ENCODE results near the gene SPEF1. TPM values are rescaled to one million over a fixed set of nuclear protein-coding genes. Genes with fewer than 3 reads are reported as not detected.

Gene SPEF1
- total RNA-seq, 1 donor: under 0.01 TPM

- H3K9me3 ChIP-seq (ENCODE audit: low read depth, low read length): no peaks in the 10 kb centered on the region
- H3K27ac ChIP-seq (ENCODE audit: low read depth, low read length): no peak overlapping the region
- H3K27me3 ChIP-seq (ENCODE audit: insufficient read depth, low read length): no peaks in the 10 kb centered on the region
- peaks cover 34% of the 10 kb centered on the region for H3K4me1 ChIP-seq (ENCODE audit: insufficient read depth, low read length)
- peak overlapping the region; percentile 88 for H3K4me3 ChIP-seq (ENCODE audit: insufficient read depth, low read length)
- peak overlapping the region; percentile 88 for H2AFZ ChIP-seq (ENCODE audit: low read length)
- peak; percentile 29 for DNase-seq (ENCODE audit: insufficient read length, low spot score, missing footprints)
- H4K20me1 ChIP-seq (ENCODE audit: insufficient read depth, low read length): no peaks in the 10 kb centered on the region
- H3K36me3 ChIP-seq (ENCODE audit: insufficient read depth, low read length): peaks cover 2% of the 10 kb centered on the region
- H3K79me2 ChIP-seq (ENCODE audit: insufficient read depth, low read length): peaks cover 24% of the 10 kb centered on the region
- H3K4me2 ChIP-seq (ENCODE audit: insufficient read depth, low read length): peak overlapping the region; percentile 95
- no peak for TF ChIP-seq CTCF (IDR thresholded peaks at IDR 0.05; ENCODE audit: extremely low read depth, low read depth, low read length)
Measured at GRCh38 chr20:3766422-3767109, 14.7 kb downstream of the SPEF1 start.

GRCh38 chr20:3765171-3765882 is 15.9 kb downstream of the SPEF1 start:
- H3K27ac ChIP-seq (ENCODE audit: low read depth, low read length): no peak overlapping the region
- no peak overlapping the region for H3K4me2 ChIP-seq (ENCODE audit: insufficient read depth, low read length)
- H3K79me2 ChIP-seq (ENCODE audit: insufficient read depth, low read length): peaks cover 24% of the 10 kb centered on the region
- DNase-seq (ENCODE audit: insufficient read length, low spot score, missing footprints): peak; percentile 36
- no peaks in the 10 kb centered on the region for H4K20me1 ChIP-seq (ENCODE audit: insufficient read depth, low read length)
- no peak for TF ChIP-seq CTCF (IDR thresholded peaks at IDR 0.05; ENCODE audit: extremely low read depth, low read depth, low read length)
- H3K4me1 ChIP-seq (ENCODE audit: insufficient read depth, low read length): peaks cover 34% of the 10 kb centered on the region
- H3K36me3 ChIP-seq (ENCODE audit: insufficient read depth, low read length): peaks cover 4% of the 10 kb centered on the region
- no peak overlapping the region for H3K4me3 ChIP-seq (ENCODE audit: insufficient read depth, low read length)
- no peak overlapping the region for H2AFZ ChIP-seq (ENCODE audit: low read length)
- no peaks in the 10 kb centered on the region for H3K9me3 ChIP-seq (ENCODE audit: low read depth, low read length)
- no peaks in the 10 kb centered on the region for H3K27me3 ChIP-seq (ENCODE audit: insufficient read depth, low read length)

- Histone ChIP-seq H3K4me3 (ENCODE audit: insufficient read depth, low read length) (no peak overlapping the region), H3K27me3 (ENCODE audit: insufficient read depth, low read length) (no peaks in the 10 kb centered on the region), H3K27ac (ENCODE audit: low read depth, low read length) (no peak overlapping the region), H3K36me3 (ENCODE audit: insufficient read depth, low read length) (peaks cover 4% of the 10 kb centered on the region), H3K4me2 (ENCODE audit: insufficient read depth, low read length) (no peak overlapping the region), H4K20me1 (ENCODE audit: insufficient read depth, low read length) (no peaks in the 10 kb centered on the region), H3K79me2 (ENCODE audit: insufficient read depth, low read length) (peaks cover 24% of the 10 kb centered on the region), H2AFZ (ENCODE audit: low read length) (no peak overlapping the region), H3K9me3 (ENCODE audit: low read depth, low read length) (no peaks in the 10 kb centered on the region), H3K4me1 (ENCODE audit: insufficient read depth, low read length) (peaks cover 31% of the 10 kb centered on the region)
- no peak for TF ChIP-seq CTCF (IDR thresholded peaks at IDR 0.05; ENCODE audit: extremely low read depth, low read depth, low read length)
- DNase-seq (ENCODE audit: insufficient read length, low spot score, missing footprints): no peak
Measured at GRCh38 chr20:3764659-3765058, 16.6 kb downstream of the SPEF1 start.
